Left lung (tissue), 10 donors: Measurements from ENCODE around the gene DTNBP1. TPM values are rescaled to one million over a fixed set of nuclear protein-coding genes. Genes with fewer than 3 reads are reported as not detected.

Experiments
- ATAC-seq: fragments of 200-7000 bp; cut with Tn5 transposase; one replicate; pipeline ENCODE4 v1.9.1; 2020; ENCODE audit warnings: moderate library complexity
- DNase-seq, 4 donors: peaks; one replicate each; pipeline ENCODE4 v3.0.0-alpha.2; 2013 to 2020
- H3K27ac ChIP-seq, 2 donors: fragments of 200-600 bp; sonication (generic) in 1 of 2; one replicate each; pipeline versions ENCODE4 v1.5.0 to v1.8.0; 2020 to 2021
- H3K27me3 ChIP-seq, 2 donors: fragments of 200-600 bp; sonication (generic) in 1 of 2; one replicate each; pipeline versions ENCODE4 v1.5.0 to v1.8.0; 2020 to 2021
- H3K36me3 ChIP-seq, 2 donors: fragments of 200-600 bp; sonication (generic) in 1 of 2; one replicate each; pipeline versions ENCODE4 v1.5.0 to v1.8.0; 2020 to 2021
- H3K4me1 ChIP-seq, 2 donors: fragments of 200-600 bp; one replicate each; pipeline ENCODE4 v1.8.0; 2021
- H3K4me3 ChIP-seq, 2 donors: fragments of 200-600 bp; sonication (generic) in 1 of 2; one replicate each; pipeline versions ENCODE4 v1.5.0 to v1.8.0; 2020 to 2021; ENCODE audit warnings: mild to moderate bottlenecking in 1 of 2
- H3K9me3 ChIP-seq, 2 donors: fragments of 200-600 bp; sonication (generic) in 1 of 2; one replicate each; pipeline versions ENCODE4 v1.5.0 to v1.8.0; 2020 to 2021
- CTCF ChIP-seq, 2 donors: fragments of 200-600 bp; sonication (generic) in 1 of 2; IDR thresholded peaks; one replicate each; pipeline versions ENCODE4 v1.5.0 to v1.8.0; 2021; ENCODE audit warnings: antibody characterized with exemption in 2 of 2
- intact Hi-C, 2 donors: fragments of 100-400 bp; cut with DNase I; formaldehyde crosslinking; loops; one replicate each; pipeline versions ENCODE4 v1.11.2 to v1.14.2; 2022
- polyA plus RNA-seq, 6 donors: library from polyadenylated mRNA; unstranded; fragments of 120-200 nt; gene quantifications; one replicate each; pipeline ENCODE4 v1.2.1, GENCODE V29; 2013; ENCODE audit not compliant: insufficient read length in 6 of 6
- total RNA-seq, 2 donors: library from RNA; stranded (reverse); fragmentation: NEBNext Ultra II Directional; extraction: Animal tissue kit (Norgen Biotek cat#: 25700); gene quantifications; one replicate each; pipeline ENCODE4 v1.2.1, GENCODE V29; 2021
- donor health status: DM: no; HTN: yes; CAD: no.
- donor health status: DM: no; HTN: no; CAD: no.

Gene DTNBP1
- total and polyA plus RNA-seq, 8 donors, result 15.3 to 18.5 (median 16.2) TPM

- TF ChIP-seq CTCF (IDR thresholded peaks at IDR 0.05), result no peak
- H3K36me3 ChIP-seq, result peaks cover 0 to 90% of the 10 kb centered on the region in 2 donors
- H3K27ac ChIP-seq, result no peak overlapping the region
- no peaks in the 10 kb centered on the region for H3K27me3 ChIP-seq
- intact Hi-C loops, result no loop called here
- no peak overlapping the region for H3K4me3 ChIP-seq
- H3K4me1 ChIP-seq, result no peaks in the 10 kb centered on the region
- DNase-seq, result no peak
- no peak for ATAC-seq
- H3K9me3 ChIP-seq, result no peaks in the 10 kb centered on the region
Observed at GRCh38 chr6:15513801-15514711, 148.8 kb downstream of the DTNBP1 start.

GRCh38 chr6:15513131-15513771 is 149.6 kb downstream of the DTNBP1 start:
- Histone ChIP-seq H3K27ac (no peak overlapping the region), H3K9me3 (no peaks in the 10 kb centered on the region), H3K4me3 (no peak overlapping the region), H3K36me3 (peaks cover 0 to 88% of the 10 kb centered on the region in 2 donors), H3K27me3 (no peaks in the 10 kb centered on the region), H3K4me1 (peaks cover 0 to 4% of the 10 kb centered on the region in 2 donors)
- no peak for TF ChIP-seq CTCF (IDR thresholded peaks at IDR 0.05)
- DNase-seq, result no peak
- no peak for ATAC-seq
- intact Hi-C loops, result no loop called here

- Histone ChIP-seq H3K4me3 (no peak overlapping the region), H3K36me3 (peaks cover 0 to 88% of the 10 kb centered on the region in 2 donors), H3K27ac (no peak overlapping the region), H3K27me3 (no peaks in the 10 kb centered on the region), H3K4me1 (peaks cover 0 to 7% of the 10 kb centered on the region in 2 donors), H3K9me3 (no peaks in the 10 kb centered on the region)
- intact Hi-C loops, result no loop called here
- DNase-seq (no peak), ATAC-seq (no peak)
- no peak for TF ChIP-seq CTCF (IDR thresholded peaks at IDR 0.05)
Observed at GRCh38 chr6:15512721-15513120, 150.1 kb downstream of the DTNBP1 start.

GRCh38 chr6:15512126-15512525 is 150.7 kb downstream of the DTNBP1 start:
- no peak for TF ChIP-seq CTCF (IDR thresholded peaks at IDR 0.05)
- no peak for DNase-seq

More at GRCh38 chr6:15512126-15512525, 150.7 kb downstream of the DTNBP1 start:
- no peak for ATAC-seq
- peaks cover 0 to 88% of the 10 kb centered on the region in 2 donors for H3K36me3 ChIP-seq
- H3K27me3 ChIP-seq, result no peaks in the 10 kb centered on the region
- no peak overlapping the region for H3K4me3 ChIP-seq
- no peaks in the 10 kb centered on the region for H3K9me3 ChIP-seq
- peaks cover 0 to 7% of the 10 kb centered on the region in 2 donors for H3K4me1 ChIP-seq
- H3K27ac ChIP-seq, result no peak overlapping the region
- intact Hi-C loops, result no loop called here
